WERI-Rb-1 (cell line): ENCODE results near the gene GALNT18.

Source experiments
- DNase-seq: peaks from one replicate; pipeline ENCODE4 v3.0.0-alpha.2; 2020
- H3K27ac ChIP-seq: fragments of 250-450 bp; sonication (Bioruptor Pico); 2 replicates; pipeline ENCODE4 v1.5.1; 2020; ENCODE audit warnings: mild to moderate bottlenecking, moderate library complexity
- H3K27me3 ChIP-seq: fragments of 250-450 bp; sonication (Bioruptor Pico); 2 replicates; pipeline ENCODE4 v1.5.1; 2021; ENCODE audit warnings: mild to moderate bottlenecking, low read depth, moderate library complexity; ENCODE audit not compliant: insufficient read depth, severe bottlenecking
- H3K36me3 ChIP-seq: fragments of 250-450 bp; sonication (Bioruptor Pico); 2 replicates; pipeline ENCODE4 v1.5.1; 2020; ENCODE audit warnings: mild to moderate bottlenecking, moderate library complexity
- H3K4me3 ChIP-seq: 2 replicates; pipeline ENCODE4 v1.5.1; 2011; ENCODE audit warnings: low read depth, mild to moderate bottlenecking, control low read depth, low read length
- H3K9me3 ChIP-seq: fragments of 250-450 bp; sonication (Bioruptor Pico); 2 replicates; pipeline ENCODE4 v1.5.1; 2021; ENCODE audit warnings: mild to moderate bottlenecking, moderate library complexity; ENCODE audit not compliant: severe bottlenecking
- TF ChIP-seq, protein P1 (sequence below): IDR thresholded peaks from 2 replicates; pipeline ENCODE4 v1.5.1; 2011; ENCODE audit warnings: low read depth, mild to moderate bottlenecking, control low read depth, inconsistent platforms, low read length

The GALNT18 gene

DNA sequence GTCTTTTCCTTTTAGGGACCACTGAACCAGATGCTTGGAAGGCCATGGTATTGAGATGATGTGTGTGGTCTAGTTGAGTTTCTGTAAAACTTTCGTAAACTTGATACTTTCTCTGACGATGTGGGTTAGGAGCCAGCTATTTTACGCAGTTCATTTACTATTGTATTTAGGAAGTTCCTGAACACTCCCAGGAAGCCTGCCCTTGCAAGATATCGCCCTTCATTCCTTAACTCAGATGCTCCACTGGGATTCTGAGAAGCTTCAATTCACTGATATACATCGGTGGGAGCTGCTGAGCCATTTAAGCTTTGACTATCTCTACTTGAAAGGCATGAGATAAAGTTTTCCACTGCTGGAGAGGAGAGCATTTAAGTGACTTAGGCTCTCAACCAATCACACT is 390.0 kb downstream of the GALNT18 start:
- Histone ChIP-seq H3K27me3 (no peaks in the 10 kb centered on the region), H3K4me3 (no peak overlapping the region), H3K9me3 (no peaks in the 10 kb centered on the region), H3K27ac (no peak overlapping the region), H3K36me3 (no peaks in the 10 kb centered on the region)
- no peak for DNase-seq
- TF ChIP-seq, protein P1, sequence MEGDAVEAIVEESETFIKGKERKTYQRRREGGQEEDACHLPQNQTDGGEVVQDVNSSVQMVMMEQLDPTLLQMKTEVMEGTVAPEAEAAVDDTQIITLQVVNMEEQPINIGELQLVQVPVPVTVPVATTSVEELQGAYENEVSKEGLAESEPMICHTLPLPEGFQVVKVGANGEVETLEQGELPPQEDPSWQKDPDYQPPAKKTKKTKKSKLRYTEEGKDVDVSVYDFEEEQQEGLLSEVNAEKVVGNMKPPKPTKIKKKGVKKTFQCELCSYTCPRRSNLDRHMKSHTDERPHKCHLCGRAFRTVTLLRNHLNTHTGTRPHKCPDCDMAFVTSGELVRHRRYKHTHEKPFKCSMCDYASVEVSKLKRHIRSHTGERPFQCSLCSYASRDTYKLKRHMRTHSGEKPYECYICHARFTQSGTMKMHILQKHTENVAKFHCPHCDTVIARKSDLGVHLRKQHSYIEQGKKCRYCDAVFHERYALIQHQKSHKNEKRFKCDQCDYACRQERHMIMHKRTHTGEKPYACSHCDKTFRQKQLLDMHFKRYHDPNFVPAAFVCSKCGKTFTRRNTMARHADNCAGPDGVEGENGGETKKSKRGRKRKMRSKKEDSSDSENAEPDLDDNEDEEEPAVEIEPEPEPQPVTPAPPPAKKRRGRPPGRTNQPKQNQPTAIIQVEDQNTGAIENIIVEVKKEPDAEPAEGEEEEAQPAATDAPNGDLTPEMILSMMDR, result no peak

DNA sequence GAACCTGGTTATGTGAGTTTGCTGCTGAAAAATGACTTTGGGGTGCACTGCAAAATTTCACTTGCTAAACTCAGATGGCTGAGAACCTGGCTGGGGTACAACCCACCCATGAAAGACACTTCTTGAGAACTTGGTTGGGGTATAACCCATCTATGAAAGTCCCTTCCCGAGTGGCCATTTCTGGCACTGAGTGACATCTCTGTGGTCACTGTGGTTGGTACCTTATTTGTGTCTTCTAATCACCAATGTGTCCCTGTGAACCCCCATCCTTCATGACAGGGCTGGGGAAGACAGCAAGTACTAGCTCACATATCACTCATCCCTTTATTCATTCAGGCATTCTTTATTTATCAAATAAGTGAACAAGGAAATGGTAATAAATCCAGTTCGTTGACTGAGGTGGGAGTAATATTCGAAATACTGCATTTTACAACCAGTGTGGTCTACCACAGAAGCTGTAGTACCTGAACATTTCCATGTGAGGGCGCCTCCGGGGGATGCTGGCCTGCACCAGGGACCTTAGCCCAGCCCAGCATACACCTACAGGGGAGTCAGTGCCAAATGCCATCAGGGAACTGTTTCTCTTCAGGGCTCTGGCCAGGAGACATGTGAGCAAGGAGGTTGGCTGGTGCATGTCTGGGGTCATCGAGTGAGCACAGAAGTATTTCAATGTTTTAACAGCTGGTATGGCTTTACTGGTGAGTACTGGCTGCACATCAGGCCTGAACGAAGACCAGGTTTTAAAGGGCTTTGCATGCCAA is 390.8 kb downstream of the GALNT18 start:
- DNase-seq, result peak; percentile 44
- no peaks in the 10 kb centered on the region for H3K9me3 ChIP-seq
- no peaks in the 10 kb centered on the region for H3K36me3 ChIP-seq
- no peak overlapping the region for H3K4me3 ChIP-seq
- TF ChIP-seq, protein P1, result peak; percentile 66
- no peak overlapping the region for H3K27ac ChIP-seq
- H3K27me3 ChIP-seq, result no peaks in the 10 kb centered on the region

DNA sequence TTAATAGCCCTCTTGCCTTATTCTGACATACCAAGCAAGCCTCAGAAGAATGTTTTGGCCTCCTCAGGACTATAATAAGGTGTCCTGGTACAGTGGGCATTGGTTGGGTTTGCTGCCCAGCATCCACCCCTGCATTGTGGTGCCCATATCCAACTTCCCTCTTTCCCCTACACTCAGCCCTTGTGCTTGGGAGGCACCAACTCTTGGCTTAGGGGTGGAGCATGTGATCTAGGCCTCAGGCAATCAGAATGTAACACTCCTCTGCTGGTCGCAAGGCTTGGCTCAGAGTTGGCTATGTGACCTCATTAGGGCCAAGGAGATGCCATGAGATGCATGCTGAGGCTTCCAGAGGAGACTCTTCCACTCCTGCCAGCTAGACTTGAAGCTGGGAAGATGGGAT is 391.7 kb downstream of the GALNT18 start:
- no peak overlapping the region for H3K27ac ChIP-seq
- no peak for DNase-seq
- no peak overlapping the region for H3K4me3 ChIP-seq
- no peaks in the 10 kb centered on the region for H3K9me3 ChIP-seq
- no peaks in the 10 kb centered on the region for H3K27me3 ChIP-seq
- TF ChIP-seq, protein P1, result no peak
- H3K36me3 ChIP-seq, result no peaks in the 10 kb centered on the region

DNA sequence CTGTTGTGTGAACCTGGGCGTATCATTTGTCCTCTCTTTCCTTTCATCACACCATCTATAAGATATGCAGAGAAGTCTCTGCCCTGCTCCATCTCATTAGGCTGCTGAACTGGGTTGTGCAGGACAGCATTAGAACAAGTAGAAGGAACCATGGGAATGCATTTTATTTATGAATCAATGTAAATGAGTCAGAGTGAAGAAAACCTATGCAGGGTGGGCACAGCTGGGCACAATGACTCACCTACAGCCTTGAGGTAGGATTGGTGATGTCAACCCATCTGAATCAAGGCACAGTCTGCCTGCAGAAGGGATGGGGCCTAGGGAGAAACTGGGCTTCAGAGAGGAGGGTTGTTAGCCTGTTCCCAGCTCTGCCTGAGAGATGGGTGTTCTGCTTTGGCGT is 392.2 kb downstream of the GALNT18 start:
- TF ChIP-seq, protein P1, result no peak
- Histone ChIP-seq H3K27me3 (no peaks in the 10 kb centered on the region), H3K27ac (no peak overlapping the region), H3K4me3 (no peak overlapping the region), H3K36me3 (no peaks in the 10 kb centered on the region), H3K9me3 (no peaks in the 10 kb centered on the region)
- no peak for DNase-seq

DNA sequence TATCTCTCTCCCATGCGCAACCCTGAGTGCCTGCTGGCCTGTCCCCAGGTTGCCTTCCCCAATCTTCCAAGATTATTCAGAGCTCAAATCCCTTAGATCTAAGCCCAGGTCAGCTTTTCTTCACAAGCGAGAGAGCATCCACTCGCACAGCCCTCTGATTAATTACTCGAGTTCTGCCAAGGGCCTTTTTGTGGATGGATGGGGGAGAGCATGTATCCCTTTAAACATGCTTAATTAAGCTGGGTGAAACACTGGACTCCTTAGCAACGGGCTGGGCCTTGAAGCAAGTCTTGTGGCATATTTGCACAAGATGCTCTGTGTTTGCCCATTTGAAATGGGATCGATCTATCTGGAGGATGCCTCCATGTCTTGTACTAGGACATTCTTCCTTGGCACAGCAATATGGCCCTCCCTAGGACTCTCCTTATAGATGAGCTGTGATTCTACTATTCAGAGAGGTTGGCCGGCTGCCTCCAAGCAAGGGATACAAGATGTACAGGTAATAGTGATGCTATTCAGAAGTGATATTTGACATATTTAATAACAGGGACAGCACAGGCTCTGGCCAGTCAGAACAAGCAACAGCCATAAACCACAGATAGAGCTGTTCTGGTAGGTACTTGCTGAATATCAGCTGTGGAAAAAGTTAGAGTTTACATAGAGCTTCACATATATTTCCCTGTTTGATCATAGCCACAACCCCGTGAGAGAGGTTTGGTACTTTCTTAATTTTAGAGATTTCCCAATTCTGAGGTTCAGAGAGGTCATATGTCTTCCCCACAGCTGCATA is 394.3 kb downstream of the GALNT18 start:
- H3K27ac ChIP-seq, result no peak overlapping the region
- TF ChIP-seq, protein P1, result no peak
- H3K36me3 ChIP-seq, result no peaks in the 10 kb centered on the region
- DNase-seq, result peak; percentile 45
- H3K4me3 ChIP-seq, result no peak overlapping the region
- no peaks in the 10 kb centered on the region for H3K27me3 ChIP-seq
- H3K9me3 ChIP-seq, result no peaks in the 10 kb centered on the region
